ENCODE data around the gene MARK3.

DNA sequence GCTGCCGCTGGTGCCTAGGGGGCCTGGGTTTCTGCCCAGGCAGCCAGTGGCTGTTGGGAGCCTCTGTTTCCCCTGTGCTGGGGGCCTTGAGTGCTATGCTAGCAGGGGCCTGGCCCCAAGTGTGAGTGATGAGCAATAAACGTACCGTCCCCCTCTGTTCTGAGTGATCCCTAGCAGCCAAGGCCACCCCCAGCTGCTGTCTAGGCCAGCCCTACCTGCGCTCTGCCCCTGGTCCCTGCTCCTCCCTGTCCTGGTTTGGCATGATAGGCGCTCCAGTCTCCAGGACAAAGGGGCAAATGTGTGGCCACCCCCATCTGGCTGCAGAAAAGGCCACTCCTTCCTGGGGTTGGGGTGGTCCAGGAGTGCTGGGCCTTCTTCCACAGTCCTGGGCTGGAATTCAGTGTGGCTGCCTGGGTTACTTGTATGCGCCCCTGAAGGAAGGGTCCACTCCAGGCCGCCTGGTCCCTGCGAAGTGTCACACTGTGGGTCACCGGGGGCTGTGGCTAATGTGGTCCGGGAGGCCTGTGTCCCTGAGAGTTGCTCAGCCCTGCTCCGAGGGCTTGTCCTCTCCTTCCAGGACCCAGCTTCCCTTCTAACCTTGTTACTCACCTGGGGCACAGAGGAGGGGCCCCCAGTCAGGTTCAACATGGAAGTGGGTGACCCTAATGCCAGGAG, 150.8 kb downstream of the MARK3 start:
- TF ChIP-seq, protein P1, sequence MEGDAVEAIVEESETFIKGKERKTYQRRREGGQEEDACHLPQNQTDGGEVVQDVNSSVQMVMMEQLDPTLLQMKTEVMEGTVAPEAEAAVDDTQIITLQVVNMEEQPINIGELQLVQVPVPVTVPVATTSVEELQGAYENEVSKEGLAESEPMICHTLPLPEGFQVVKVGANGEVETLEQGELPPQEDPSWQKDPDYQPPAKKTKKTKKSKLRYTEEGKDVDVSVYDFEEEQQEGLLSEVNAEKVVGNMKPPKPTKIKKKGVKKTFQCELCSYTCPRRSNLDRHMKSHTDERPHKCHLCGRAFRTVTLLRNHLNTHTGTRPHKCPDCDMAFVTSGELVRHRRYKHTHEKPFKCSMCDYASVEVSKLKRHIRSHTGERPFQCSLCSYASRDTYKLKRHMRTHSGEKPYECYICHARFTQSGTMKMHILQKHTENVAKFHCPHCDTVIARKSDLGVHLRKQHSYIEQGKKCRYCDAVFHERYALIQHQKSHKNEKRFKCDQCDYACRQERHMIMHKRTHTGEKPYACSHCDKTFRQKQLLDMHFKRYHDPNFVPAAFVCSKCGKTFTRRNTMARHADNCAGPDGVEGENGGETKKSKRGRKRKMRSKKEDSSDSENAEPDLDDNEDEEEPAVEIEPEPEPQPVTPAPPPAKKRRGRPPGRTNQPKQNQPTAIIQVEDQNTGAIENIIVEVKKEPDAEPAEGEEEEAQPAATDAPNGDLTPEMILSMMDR (IDR thresholded peaks at IDR 0.05): no peak
- TF ChIP-seq ZFX (IDR thresholded peaks at IDR 0.05; ENCODE audit: borderline replicate concordance): no peak

Measured in 22Rv1 (cell line).